Neuronal stem cell (in vitro differentiated cells): Measurements from ENCODE around the gene GADD45GIP1.

Experiments used
- DNase-seq: peaks from one replicate; pipeline ENCODE4 v3.0.0-alpha.2; 2013; ENCODE audit warnings: low spot score
- H2AFZ ChIP-seq: one replicate; pipeline ENCODE4 v1.6.1; 2013; ENCODE audit warnings: mild to moderate bottlenecking, low read length, inconsistent platforms
- H2AK5ac ChIP-seq: 2 replicates; pipeline ENCODE4 v1.6.1; 2013; ENCODE audit warnings: low read depth, mild to moderate bottlenecking, inconsistent platforms, low read length, moderate library complexity, mixed read lengths
- H2BK120ac ChIP-seq: 2 replicates; pipeline ENCODE4 v1.6.1; 2013; ENCODE audit warnings: low read depth, mild to moderate bottlenecking, inconsistent platforms, low read length, moderate library complexity, mixed read lengths
- H2BK12ac ChIP-seq: one replicate; pipeline ENCODE4 v1.6.1; 2013; ENCODE audit warnings: low read length, inconsistent platforms
- H2BK15ac ChIP-seq: 2 replicates; pipeline ENCODE4 v1.6.1; 2013; ENCODE audit warnings: mild to moderate bottlenecking, low read length, inconsistent platforms, mixed read lengths
- H2BK5ac ChIP-seq: one replicate; pipeline ENCODE4 v1.6.1; 2013; ENCODE audit warnings: inconsistent platforms, mild to moderate bottlenecking, low read length, moderate library complexity
- H3K14ac ChIP-seq: one replicate; pipeline ENCODE4 v1.6.1; 2013; ENCODE audit warnings: low read length, inconsistent platforms
- H3K18ac ChIP-seq: 2 replicates; pipeline ENCODE4 v1.6.1; 2013; ENCODE audit warnings: low read length, inconsistent platforms
- H3K23ac ChIP-seq: 2 replicates; pipeline ENCODE4 v1.6.1; 2013; ENCODE audit warnings: low read depth, mild to moderate bottlenecking, mixed read lengths, low read length, inconsistent platforms; ENCODE audit not compliant: poor library complexity
- H3K27ac ChIP-seq: replicated peaks from 3 replicates; pipeline ENCODE4 v1.5.1; 2013; ENCODE audit warnings: low read length, inconsistent platforms
- H3K27me3 ChIP-seq, 3 experiments: 2 replicates each; pipeline ENCODE4 v1.6.1; 2013; ENCODE audit warnings: low read length in 3 of 3, mild to moderate bottlenecking in 2 of 3, inconsistent platforms in 1 of 3, low read depth in 1 of 3, mixed read lengths in 1 of 3, moderate library complexity in 1 of 3; ENCODE audit not compliant: control insufficient read depth in 3 of 3, insufficient read depth in 3 of 3
- H3K36me3 ChIP-seq, 2 donors: replicated peaks in 1 of 2; 2 replicates each; pipeline ENCODE4 v1.6.1; 2013; ENCODE audit warnings: low read length in 2 of 2; ENCODE audit not compliant: control insufficient read depth in 2 of 2, insufficient read depth in 2 of 2
- H3K4ac ChIP-seq: 2 replicates; pipeline ENCODE4 v1.6.1; 2013; ENCODE audit warnings: inconsistent platforms, mild to moderate bottlenecking, low read length, moderate library complexity
- H3K4me1 ChIP-seq, 2 donors: 1 replicate in 1 of 2; 2 replicates in 1 of 2; pipeline ENCODE4 v1.6.1; 2013; ENCODE audit warnings: low read length in 2 of 2, low read depth in 1 of 2; ENCODE audit not compliant: control insufficient read depth in 2 of 2, insufficient read depth in 1 of 2
- H3K4me2 ChIP-seq: one replicate; pipeline ENCODE4 v1.6.1; 2013; ENCODE audit warnings: mild to moderate bottlenecking, low read length, inconsistent platforms; ENCODE audit not compliant: insufficient read depth, poor library complexity, severe bottlenecking
- H3K4me3 ChIP-seq, 2 donors: 2 replicates each; pipeline ENCODE4 v1.5.1; 2013; ENCODE audit warnings: low read length in 2 of 2, mild to moderate bottlenecking in 2 of 2, inconsistent platforms in 1 of 2, moderate library complexity in 1 of 2
- H3K79me1 ChIP-seq: one replicate; pipeline ENCODE4 v1.6.1; 2013; ENCODE audit warnings: low read depth, mild to moderate bottlenecking, inconsistent platforms, low read length, moderate library complexity
- H3K9ac ChIP-seq: one replicate; pipeline ENCODE4 v1.6.1; 2013; ENCODE audit warnings: mild to moderate bottlenecking, low read depth, low read length, inconsistent platforms; ENCODE audit not compliant: poor library complexity
- H3K9me3 ChIP-seq, 2 donors: replicated peaks in 1 of 2; 2 replicates each; pipeline versions ENCODE3 to v1.6.1; 2013; ENCODE audit warnings: low read length in 2 of 2, mild to moderate bottlenecking in 2 of 2, inconsistent platforms in 1 of 2, low read depth in 1 of 2, mixed read lengths in 1 of 2, moderate library complexity in 1 of 2; ENCODE audit not compliant: control insufficient read depth in 2 of 2, insufficient read depth in 1 of 2
- H4K8ac ChIP-seq: one replicate; pipeline ENCODE4 v1.6.1; 2013; ENCODE audit warnings: low read depth, mild to moderate bottlenecking, inconsistent platforms, low read length, moderate library complexity
- H4K91ac ChIP-seq: one replicate; pipeline ENCODE4 v1.6.1; 2013; ENCODE audit warnings: low read length, low read depth, mild to moderate bottlenecking, inconsistent platforms; ENCODE audit not compliant: poor library complexity
- WGBS, 2 donors: extraction: QIAGEN DNeasy Blood & Tissue Kit; methylation state at CpG; one replicate each; pipeline ENCODE4 v1.1.7; 2013; ENCODE audit warnings: missing lambda C conversion rate in 2 of 2, mixed read lengths in 1 of 2; ENCODE audit not compliant: insufficient read length in 2 of 2, insufficient replicate concordance in 1 of 2; ENCODE audit errors: extremely low coverage in 2 of 2; 5-methylcytosine and 5-hydroxymethylcytosine counted together

GADD45GIP1 gene

GRCh38 chr19:12984683-12985048 is 27.6 kb upstream of the GADD45GIP1 start:
- H2BK12ac ChIP-seq = no peak overlapping the region
- DNase-seq = no peak
- H3K9me3 ChIP-seq = peaks cover 0 to 7% of the 10 kb centered on the region in 2 donors
- H3K4me2 ChIP-seq = no peak overlapping the region
- no peak overlapping the region for H2BK5ac ChIP-seq
- peak overlapping the region; percentile 48 for H3K18ac ChIP-seq
- H3K79me1 ChIP-seq = no peaks in the 10 kb centered on the region
- H4K8ac ChIP-seq = no peak overlapping the region
- no peak overlapping the region for H3K27ac ChIP-seq
- H3K14ac ChIP-seq = no peak overlapping the region
- H3K4me1 ChIP-seq = peaks cover 3 to 15% of the 10 kb centered on the region in 2 donors
- H3K27me3 ChIP-seq = peaks cover 0 to 75% (median 51%) of the 10 kb centered on the region in 3 experiments
- H2AK5ac ChIP-seq = peak overlapping the region; percentile 40
- no peak overlapping the region for H3K4ac ChIP-seq
- H2BK120ac ChIP-seq = no peak overlapping the region
- peak overlapping the region; percentile 29 for H3K23ac ChIP-seq
- H4K91ac ChIP-seq = no peak overlapping the region
- no peaks in the 10 kb centered on the region for H3K36me3 ChIP-seq
- WGBS, 2 donors = no CpG with 5 or more reads among the region's 10 CpGs
- peak overlapping the region in 1 of 2 donors; percentile 40 for H3K4me3 ChIP-seq
- H3K9ac ChIP-seq = no peak overlapping the region
- H2BK15ac ChIP-seq = no peak overlapping the region
- no peak overlapping the region for H2AFZ ChIP-seq

GRCh38 chr19:12984143-12984627 is 27.2 kb upstream of the GADD45GIP1 start:
- H3K14ac ChIP-seq = no peak overlapping the region
- no peak overlapping the region for H3K27ac ChIP-seq
- H3K4me1 ChIP-seq = peaks cover 3 to 15% of the 10 kb centered on the region in 2 donors
- peaks cover 0 to 7% of the 10 kb centered on the region in 2 donors for H3K9me3 ChIP-seq
- peaks cover 0 to 70% (median 47%) of the 10 kb centered on the region in 3 experiments for H3K27me3 ChIP-seq
- H2AK5ac ChIP-seq = peak overlapping the region; percentile 40
- H3K36me3 ChIP-seq = no peaks in the 10 kb centered on the region
- no peak overlapping the region for H4K91ac ChIP-seq
- H4K8ac ChIP-seq = peak overlapping the region; percentile 7
- H3K4me2 ChIP-seq = no peak overlapping the region
- H3K79me1 ChIP-seq = no peaks in the 10 kb centered on the region
- no peak overlapping the region for H2BK120ac ChIP-seq
- no peak overlapping the region for H2BK12ac ChIP-seq
- no CpG with 5 or more reads among the region's 3 CpGs for WGBS, 2 donors
- H3K23ac ChIP-seq = peak overlapping the region; percentile 38
- peak overlapping the region; percentile 44 for H2BK15ac ChIP-seq
- H3K9ac ChIP-seq = no peak overlapping the region
- H2BK5ac ChIP-seq = no peak overlapping the region
- H3K4me3 ChIP-seq = peak overlapping the region in 1 of 2 donors; percentile 40
- H2AFZ ChIP-seq = no peak overlapping the region
- no peak overlapping the region for H3K4ac ChIP-seq
- DNase-seq = no peak
- H3K18ac ChIP-seq = no peak overlapping the region

DNA sequence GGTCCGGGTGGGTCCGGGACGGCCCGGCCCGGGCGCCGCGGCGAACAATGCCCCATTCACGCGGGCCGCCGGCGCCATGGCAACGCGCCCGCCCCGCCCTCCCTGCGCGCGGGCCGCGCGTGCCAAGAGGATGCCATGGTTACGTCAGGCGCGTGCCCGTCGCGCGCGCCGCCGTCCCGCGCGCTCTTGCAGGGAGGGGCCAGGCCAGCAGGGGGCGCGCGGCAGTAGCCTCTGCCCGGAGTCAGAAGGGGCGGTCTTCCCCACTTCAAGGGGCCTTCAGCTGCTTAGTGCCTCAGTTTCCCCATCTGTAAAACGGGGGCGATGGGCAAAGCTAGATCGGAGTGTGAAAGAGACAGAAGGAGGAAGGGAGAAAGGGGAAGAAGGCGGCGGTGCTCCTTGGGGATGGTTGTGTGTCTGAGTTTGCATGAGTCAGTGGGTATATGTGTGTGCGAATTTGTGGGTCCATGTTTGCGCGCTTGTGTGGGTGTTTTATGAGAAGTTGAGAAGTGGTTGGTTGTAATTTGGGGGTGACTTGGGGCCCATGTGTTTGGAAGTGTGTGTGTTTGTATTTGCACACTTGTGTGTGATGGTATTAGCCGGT is 26.6 kb upstream of the GADD45GIP1 start:
- Histone ChIP-seq H2BK5ac (no peak overlapping the region), H3K9ac (no peak overlapping the region), H2BK12ac (no peak overlapping the region), H3K4ac (no peak overlapping the region), H3K14ac (no peak overlapping the region), H2AK5ac (no peak overlapping the region), H3K4me1 (peaks cover 3 to 15% of the 10 kb centered on the region in 2 donors), H3K27me3 (peaks cover 0 to 68% (median 44%) of the 10 kb centered on the region in 3 experiments), H4K91ac (no peak overlapping the region), H3K23ac (no peak overlapping the region), H4K8ac (no peak overlapping the region), H2BK15ac (peak overlapping the region; percentile 44), H2AFZ (peak overlapping the region; percentile 63), H3K4me2 (peak overlapping the region; percentile 45), H2BK120ac (no peak overlapping the region), H3K18ac (no peak overlapping the region), H3K4me3 (no peak overlapping the region), H3K79me1 (no peaks in the 10 kb centered on the region), H3K36me3 (no peaks in the 10 kb centered on the region), H3K9me3 (peaks cover 0 to 7% of the 10 kb centered on the region in 2 donors), H3K27ac (no peak overlapping the region)
- 100% methylated on average over 3 of the region's 51 CpGs; no CpG with 5 or more reads in 1 of the 2 donors for WGBS, 2 donors
- DNase-seq = peak; percentile 84

- peak overlapping the region; percentile 45 for H3K4me2 ChIP-seq
- no peak for DNase-seq
- no peak overlapping the region for H2BK12ac ChIP-seq
- H3K9me3 ChIP-seq = peaks cover 0 to 7% of the 10 kb centered on the region in 2 donors
- H3K79me1 ChIP-seq = no peaks in the 10 kb centered on the region
- H3K18ac ChIP-seq = peak overlapping the region; percentile 38
- H3K36me3 ChIP-seq = no peaks in the 10 kb centered on the region
- H3K4ac ChIP-seq = no peak overlapping the region
- no peak overlapping the region for H3K23ac ChIP-seq
- WGBS, 2 donors = no CpG with 5 or more reads among the region's 10 CpGs
- no peak overlapping the region for H2BK5ac ChIP-seq
- peak overlapping the region; percentile 88 for H2AK5ac ChIP-seq
- H4K8ac ChIP-seq = no peak overlapping the region
- no peak overlapping the region for H3K9ac ChIP-seq
- no peak overlapping the region for H3K4me3 ChIP-seq
- H3K4me1 ChIP-seq = peaks cover 3 to 15% of the 10 kb centered on the region in 2 donors
- no peak overlapping the region for H3K14ac ChIP-seq
- no peak overlapping the region for H2BK120ac ChIP-seq
- H2AFZ ChIP-seq = peak overlapping the region; percentile 63
- H3K27ac ChIP-seq = no peak overlapping the region
- no peak overlapping the region for H4K91ac ChIP-seq
- H2BK15ac ChIP-seq = no peak overlapping the region
- peaks cover 0 to 63% (median 43%) of the 10 kb centered on the region in 3 experiments for H3K27me3 ChIP-seq
Measured at GRCh38 chr19:12983091-12983490, 26.1 kb upstream of the GADD45GIP1 start.
